ENCODE results near the gene CINP. TPM values are rescaled to one million over a fixed set of nuclear protein-coding genes. Genes with fewer than 3 reads are reported as not detected.

The CINP gene
- 54.0 and 65.4 TPM in 2 replicates for total RNA-seq (2014; rRNA removed; shearing (Covaris generic))
- 63.1 and 64.9 TPM in 2 replicates for polyA plus RNA-seq (2016; fragmentation: Nextera tagmentation; extraction: Ambion mirVana)
- long read RNA-seq, full-length matches to known transcripts = 29 of 34 reads
- long read RNA-seq, partial matches to known transcripts = 4 of 34 reads
- long read RNA-seq, other reads (novel, unspliced or antisense) = 1 of 34 reads

DNA sequence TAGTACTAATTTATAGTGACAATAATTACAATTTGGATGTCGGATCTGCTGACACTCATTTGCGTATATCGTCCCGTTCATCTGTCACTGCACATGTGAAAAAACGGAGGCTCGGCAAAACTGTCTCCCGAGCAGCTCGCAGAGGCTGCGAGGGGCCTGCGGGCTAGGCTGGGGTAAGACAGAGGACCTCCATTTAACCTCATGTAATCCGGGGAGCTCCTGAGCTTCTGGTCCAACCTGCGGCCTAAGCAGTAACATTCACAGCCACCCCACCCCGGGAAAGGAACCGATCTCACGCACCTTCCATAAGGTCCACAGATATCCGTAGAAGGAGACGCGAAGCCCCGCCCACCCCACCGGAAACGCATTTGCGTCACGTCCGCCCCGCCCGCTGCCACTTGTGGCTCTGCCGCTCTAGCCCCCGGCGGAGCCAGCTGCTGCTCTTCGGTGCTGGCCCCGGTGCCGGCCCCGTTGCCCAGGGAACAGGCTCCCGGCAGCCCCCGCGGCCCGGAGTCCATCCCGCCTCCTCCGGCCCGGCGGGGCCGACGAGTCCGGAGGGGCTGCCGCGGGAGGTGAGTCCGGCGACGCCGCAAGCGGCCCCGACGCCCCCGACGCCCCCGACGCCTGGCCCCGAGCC, at the start of gene CINP, which contains the start of gene TECPR2:
Gene CINP (minus strand): TSS at position 346 of the 637 bp plus-strand sequence. CDS start 39 bp downstream, at position 307.
Gene TECPR2 (plus strand): TSS at position 397 of the 637 bp plus-strand sequence. CDS start 13,781 bp downstream, outside the sequence.
- Mint-ChIP-seq H3K27me3 (ENCODE audit: insufficient read depth, low read depth, poor library complexity) (peaks cover 3% of the 10 kb centered on the region), H3K4me1 (peaks cover 11% of the 10 kb centered on the region), H3K27ac (peak within 1 kb of the TSS; percentile 95), H3K9me3 (no peaks in the 10 kb centered on the region), H3K4me3 (peak within 1 kb of the TSS; percentile 95; the same call in 2 of the 3 replicates), H3K36me3 (ENCODE audit: low read depth) (peaks cover 7% of the 10 kb centered on the region)
- TF ChIP-seq ZNF331 (CRISPR knock-in tag; IDR thresholded peaks at IDR 0.05; ENCODE audit: low read depth) = no peak
- TF ChIP-seq, protein P1, sequence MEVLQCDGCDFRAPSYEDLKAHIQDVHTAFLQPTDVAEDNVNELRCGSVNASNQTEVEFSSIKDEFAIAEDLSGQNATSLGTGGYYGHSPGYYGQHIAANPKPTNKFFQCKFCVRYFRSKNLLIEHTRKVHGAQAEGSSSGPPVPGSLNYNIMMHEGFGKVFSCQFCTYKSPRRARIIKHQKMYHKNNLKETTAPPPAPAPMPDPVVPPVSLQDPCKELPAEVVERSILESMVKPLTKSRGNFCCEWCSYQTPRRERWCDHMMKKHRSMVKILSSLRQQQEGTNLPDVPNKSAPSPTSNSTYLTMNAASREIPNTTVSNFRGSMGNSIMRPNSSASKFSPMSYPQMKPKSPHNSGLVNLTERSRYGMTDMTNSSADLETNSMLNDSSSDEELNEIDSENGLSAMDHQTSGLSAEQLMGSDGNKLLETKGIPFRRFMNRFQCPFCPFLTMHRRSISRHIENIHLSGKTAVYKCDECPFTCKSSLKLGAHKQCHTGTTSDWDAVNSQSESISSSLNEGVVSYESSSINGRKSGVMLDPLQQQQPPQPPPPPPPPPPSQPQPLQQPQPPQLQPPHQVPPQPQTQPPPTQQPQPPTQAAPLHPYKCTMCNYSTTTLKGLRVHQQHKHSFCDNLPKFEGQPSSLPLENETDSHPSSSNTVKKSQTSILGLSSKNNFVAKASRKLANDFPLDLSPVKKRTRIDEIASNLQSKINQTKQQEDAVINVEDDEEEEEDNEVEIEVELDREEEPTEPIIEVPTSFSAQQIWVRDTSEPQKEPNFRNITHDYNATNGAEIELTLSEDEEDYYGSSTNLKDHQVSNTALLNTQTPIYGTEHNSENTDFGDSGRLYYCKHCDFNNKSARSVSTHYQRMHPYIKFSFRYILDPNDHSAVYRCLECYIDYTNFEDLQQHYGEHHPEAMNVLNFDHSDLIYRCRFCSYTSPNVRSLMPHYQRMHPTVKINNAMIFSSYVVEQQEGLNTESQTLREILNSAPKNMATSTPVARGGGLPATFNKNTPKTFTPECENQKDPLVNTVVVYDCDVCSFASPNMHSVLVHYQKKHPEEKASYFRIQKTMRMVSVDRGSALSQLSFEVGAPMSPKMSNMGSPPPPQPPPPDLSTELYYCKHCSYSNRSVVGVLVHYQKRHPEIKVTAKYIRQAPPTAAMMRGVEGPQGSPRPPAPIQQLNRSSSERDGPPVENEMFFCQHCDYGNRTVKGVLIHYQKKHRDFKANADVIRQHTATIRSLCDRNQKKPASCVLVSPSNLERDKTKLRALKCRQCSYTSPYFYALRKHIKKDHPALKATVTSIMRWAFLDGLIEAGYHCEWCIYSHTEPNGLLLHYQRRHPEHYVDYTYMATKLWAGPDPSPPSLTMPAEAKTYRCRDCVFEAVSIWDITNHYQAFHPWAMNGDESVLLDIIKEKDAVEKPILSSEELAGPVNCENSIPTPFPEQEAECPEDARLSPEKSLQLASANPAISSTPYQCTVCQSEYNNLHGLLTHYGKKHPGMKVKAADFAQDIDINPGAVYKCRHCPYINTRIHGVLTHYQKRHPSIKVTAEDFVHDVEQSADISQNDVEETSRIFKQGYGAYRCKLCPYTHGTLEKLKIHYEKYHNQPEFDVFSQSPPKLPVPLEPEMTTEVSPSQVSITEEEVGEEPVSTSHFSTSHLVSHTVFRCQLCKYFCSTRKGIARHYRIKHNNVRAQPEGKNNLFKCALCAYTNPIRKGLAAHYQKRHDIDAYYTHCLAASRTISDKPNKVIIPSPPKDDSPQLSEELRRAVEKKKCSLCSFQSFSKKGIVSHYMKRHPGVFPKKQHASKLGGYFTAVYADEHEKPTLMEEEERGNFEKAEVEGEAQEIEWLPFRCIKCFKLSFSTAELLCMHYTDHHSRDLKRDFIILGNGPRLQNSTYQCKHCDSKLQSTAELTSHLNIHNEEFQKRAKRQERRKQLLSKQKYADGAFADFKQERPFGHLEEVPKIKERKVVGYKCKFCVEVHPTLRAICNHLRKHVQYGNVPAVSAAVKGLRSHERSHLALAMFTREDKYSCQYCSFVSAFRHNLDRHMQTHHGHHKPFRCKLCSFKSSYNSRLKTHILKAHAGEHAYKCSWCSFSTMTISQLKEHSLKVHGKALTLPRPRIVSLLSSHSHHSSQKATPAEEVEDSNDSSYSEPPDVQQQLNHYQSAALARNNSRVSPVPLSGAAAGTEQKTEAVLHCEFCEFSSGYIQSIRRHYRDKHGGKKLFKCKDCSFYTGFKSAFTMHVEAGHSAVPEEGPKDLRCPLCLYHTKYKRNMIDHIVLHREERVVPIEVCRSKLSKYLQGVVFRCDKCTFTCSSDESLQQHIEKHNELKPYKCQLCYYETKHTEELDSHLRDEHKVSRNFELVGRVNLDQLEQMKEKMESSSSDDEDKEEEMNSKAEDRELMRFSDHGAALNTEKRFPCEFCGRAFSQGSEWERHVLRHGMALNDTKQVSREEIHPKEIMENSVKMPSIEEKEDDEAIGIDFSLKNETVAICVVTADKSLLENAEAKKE (CRISPR knock-in tag; IDR thresholded peaks at IDR 0.05) = no peak
- no peak for TF ChIP-seq ZNF114 (CRISPR knock-in tag; IDR thresholded peaks at IDR 0.05)
- TF ChIP-seq STAT1 (IDR thresholded peaks at IDR 0.05; ENCODE audit: unreplicated experiment) = no peak
- peak; percentile 73 for TF ChIP-seq POLR2AphosphoS5 (IDR thresholded peaks at IDR 0.05; ENCODE audit: low read depth)
- no peak for TF ChIP-seq EZH2 (IDR thresholded peaks at IDR 0.05; ENCODE audit: low read depth, unreplicated experiment)
- TF ChIP-seq JUNB (IDR thresholded peaks at IDR 0.05; ENCODE audit: unreplicated experiment) = no peak
- no peak for TF ChIP-seq NANOG (IDR thresholded peaks at IDR 0.05; ENCODE audit: borderline replicate concordance)
- no peak for TF ChIP-seq CTCF (conservative IDR thresholded peaks at IDR 0.05; ENCODE audit: low read depth in 2 of 2)
- no peak for TF ChIP-seq REST (IDR thresholded peaks at IDR 0.05; ENCODE audit: unreplicated experiment)
- TF ChIP-seq CREB1 (CRISPR knock-in tag; IDR thresholded peaks at IDR 0.05; ENCODE audit: low read depth) = peak; percentile 90
- TF ChIP-seq EZH2phosphoT487 (IDR thresholded peaks at IDR 0.05; ENCODE audit: unreplicated experiment) = no peak
- TF ChIP-seq, protein P2, sequence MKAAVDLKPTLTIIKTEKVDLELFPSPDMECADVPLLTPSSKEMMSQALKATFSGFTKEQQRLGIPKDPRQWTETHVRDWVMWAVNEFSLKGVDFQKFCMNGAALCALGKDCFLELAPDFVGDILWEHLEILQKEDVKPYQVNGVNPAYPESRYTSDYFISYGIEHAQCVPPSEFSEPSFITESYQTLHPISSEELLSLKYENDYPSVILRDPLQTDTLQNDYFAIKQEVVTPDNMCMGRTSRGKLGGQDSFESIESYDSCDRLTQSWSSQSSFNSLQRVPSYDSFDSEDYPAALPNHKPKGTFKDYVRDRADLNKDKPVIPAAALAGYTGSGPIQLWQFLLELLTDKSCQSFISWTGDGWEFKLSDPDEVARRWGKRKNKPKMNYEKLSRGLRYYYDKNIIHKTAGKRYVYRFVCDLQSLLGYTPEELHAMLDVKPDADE (IDR thresholded peaks at IDR 0.05) = no peak
- Histone ChIP-seq H4K20me1 (replicated peaks; ENCODE audit: insufficient read depth) (peaks cover 14% of the 10 kb centered on the region), H3K9me2 (ENCODE audit: insufficient read depth) (no peaks in the 10 kb centered on the region), H3K27me3 (ENCODE audit: insufficient read depth) (no peaks in the 10 kb centered on the region), H3F3A (replicated peaks; ENCODE audit: low read depth) (0 out of 2 replicates have a peak, but pooled peaks cover 18% of the 10 kb centered on the region), H2AFZ (peak within 1 kb of the TSS; percentile 98), H3K27ac (ENCODE audit: low read depth) (0 out of 2 replicates have a peak within 1 kb of the TSS, but pooled peaks have one; percentile 50), H3K79me2 (replicated peaks; ENCODE audit: insufficient read depth) (peaks cover 40% of the 10 kb centered on the region), H3K4me2 (peak within 1 kb of the TSS; percentile 99), H3K4me3 (peak within 1 kb of the TSS; percentile 99), H3K36me3 (ENCODE audit: insufficient read depth) (peaks cover 8% of the 10 kb centered on the region; the same call in 1 of the 2 replicates), H3K4me1 (ENCODE audit: insufficient read depth) (peaks cover 18% of the 10 kb centered on the region)
- ATAC-seq (peak; percentile 98), DNase-seq (ENCODE audit: low spot score) (peak; percentile 99)
